ENCODE results near the gene FAM107B.

- no peak for TF ChIP-seq ZBTB33 (IDR thresholded peaks at IDR 0.05)
- no peak for TF ChIP-seq CTCF (IDR thresholded peaks at IDR 0.05; ENCODE audit: low read depth, low read length, missing input control)
Observed at GRCh38 chr10:14563076-14563336, 211.7 kb downstream of the FAM107B start.
